Spleen (tissue), 7 donors: ENCODE measurements around the gene COBL.

Experiments used
- POLR2A ChIP-seq, 3 donors: fragments of 450-650 bp; IDR thresholded peaks; one replicate each; pipeline ENCODE4 v1.5.1; 2017; ENCODE audit warnings: antibody characterized with exemption in 3 of 3, mild to moderate bottlenecking in 1 of 3
- TF ChIP-seq, protein P1 (sequence below), 11 experiments: fragments of 200-600 bp in 7 of 11; fragments of 450-650 bp in 4 of 11; sonication (generic) in 4 of 11; IDR thresholded peaks in 8 of 11; conservative IDR thresholded peaks in 3 of 11; 1 replicate in 7 of 11; 2 replicates in 4 of 11; pipeline versions ENCODE4 v1.4.0 to v1.8.0; 2016 to 2021; ENCODE audit warnings: antibody characterized with exemption in 11 of 11, inconsistent platforms in 4 of 11, mild to moderate bottlenecking in 1 of 11
- donor health status: DM: no; HTN: no; CAD: no; lungs with moderate emphysema.
- donor health status: DM: no; HTN: no; CAD: no.
- donor health status: DM: no; HTN: no; CAD: no.

DNA sequence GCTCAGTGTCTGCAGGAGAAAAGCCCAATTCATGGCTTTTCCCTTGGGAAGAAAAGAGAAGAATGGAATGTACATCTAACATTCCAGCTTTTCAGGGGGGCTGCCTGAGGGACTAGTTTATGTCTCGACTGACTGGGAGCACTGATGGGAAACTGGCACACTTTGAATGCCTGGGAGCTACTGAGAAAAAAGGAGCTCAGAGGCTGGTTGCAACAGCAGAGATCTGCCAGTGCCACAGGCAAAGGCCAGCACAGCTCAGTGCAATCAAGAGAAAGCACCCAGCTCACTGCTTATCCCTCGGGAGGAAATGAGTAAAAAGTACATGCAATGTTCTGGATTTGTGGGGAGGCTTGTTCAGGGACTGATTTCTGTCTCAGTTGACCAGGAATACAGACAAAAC, 226.2 kb downstream of the COBL start:
- TF ChIP-seq, protein P1, sequence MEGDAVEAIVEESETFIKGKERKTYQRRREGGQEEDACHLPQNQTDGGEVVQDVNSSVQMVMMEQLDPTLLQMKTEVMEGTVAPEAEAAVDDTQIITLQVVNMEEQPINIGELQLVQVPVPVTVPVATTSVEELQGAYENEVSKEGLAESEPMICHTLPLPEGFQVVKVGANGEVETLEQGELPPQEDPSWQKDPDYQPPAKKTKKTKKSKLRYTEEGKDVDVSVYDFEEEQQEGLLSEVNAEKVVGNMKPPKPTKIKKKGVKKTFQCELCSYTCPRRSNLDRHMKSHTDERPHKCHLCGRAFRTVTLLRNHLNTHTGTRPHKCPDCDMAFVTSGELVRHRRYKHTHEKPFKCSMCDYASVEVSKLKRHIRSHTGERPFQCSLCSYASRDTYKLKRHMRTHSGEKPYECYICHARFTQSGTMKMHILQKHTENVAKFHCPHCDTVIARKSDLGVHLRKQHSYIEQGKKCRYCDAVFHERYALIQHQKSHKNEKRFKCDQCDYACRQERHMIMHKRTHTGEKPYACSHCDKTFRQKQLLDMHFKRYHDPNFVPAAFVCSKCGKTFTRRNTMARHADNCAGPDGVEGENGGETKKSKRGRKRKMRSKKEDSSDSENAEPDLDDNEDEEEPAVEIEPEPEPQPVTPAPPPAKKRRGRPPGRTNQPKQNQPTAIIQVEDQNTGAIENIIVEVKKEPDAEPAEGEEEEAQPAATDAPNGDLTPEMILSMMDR (IDR thresholded peaks at IDR 0.05 in 8 of 11, conservative IDR thresholded peaks at IDR 0.05 in 3 of 11): no peak
- TF ChIP-seq POLR2A (IDR thresholded peaks at IDR 0.05): no peak
